GM18499 (cell line): ENCODE measurements around the gene CDH22.

Experiments used
- ATAC-seq: cut with Tn5 transposase; IDR thresholded peaks from one replicate; pipeline ENCODE4 v1.9.1; 2021; ENCODE audit warnings: moderate number of reproducible peaks; ENCODE audit not compliant: insufficient read depth, unreplicated experiment

CDH22 gene

DNA sequence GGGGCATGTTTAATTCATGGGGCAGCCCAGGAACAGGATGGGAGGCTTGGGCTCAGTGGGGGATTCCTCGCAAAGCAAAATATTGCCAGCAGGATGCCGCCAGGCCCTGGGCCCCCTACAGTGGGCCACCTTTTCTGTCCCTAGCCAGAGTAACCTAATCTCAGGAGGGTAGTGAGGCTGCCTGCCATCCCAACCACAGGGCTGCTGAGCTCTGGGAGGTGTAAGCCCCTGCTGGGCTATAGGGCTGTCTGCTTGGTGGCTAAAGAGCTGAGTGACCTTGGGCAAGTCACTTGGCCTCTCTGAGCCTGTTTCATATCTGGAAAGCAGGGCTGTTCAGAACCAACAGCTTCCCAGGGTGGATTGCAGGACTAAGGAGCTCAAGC lies 35.7 kb upstream of the CDH22 start:
- ATAC-seq: no peak

DNA sequence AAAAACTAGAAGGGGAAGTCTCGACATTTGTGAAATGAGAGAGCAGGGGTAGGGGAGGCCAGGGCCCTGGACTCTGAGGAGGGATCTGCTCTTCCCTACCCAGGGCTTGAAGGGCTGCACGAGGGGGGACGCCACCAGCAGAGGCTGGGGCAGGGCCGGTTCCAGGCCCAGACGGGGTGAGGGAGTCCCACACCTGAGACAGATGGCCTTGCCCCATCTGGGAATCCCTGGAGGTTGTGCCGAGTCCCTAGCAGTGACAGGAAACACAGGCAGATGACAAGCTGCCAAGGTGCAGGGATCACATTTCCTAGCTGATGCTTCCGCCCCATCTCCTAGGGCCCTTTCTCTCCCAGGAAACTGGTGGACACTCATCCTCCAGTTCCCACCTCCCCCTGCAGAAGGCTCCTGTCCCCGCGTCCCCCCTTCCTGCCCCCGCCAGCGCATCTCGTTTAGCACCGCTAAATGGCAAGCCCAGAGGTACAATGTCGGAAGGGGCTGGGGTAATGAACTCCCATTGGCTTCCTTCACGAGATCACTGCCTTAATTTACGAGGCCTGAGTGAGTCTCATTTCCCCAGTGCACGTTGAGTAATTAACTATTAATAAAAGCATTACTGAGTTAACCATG lies 35.2 kb upstream of the CDH22 start:
- no peak for ATAC-seq

DNA sequence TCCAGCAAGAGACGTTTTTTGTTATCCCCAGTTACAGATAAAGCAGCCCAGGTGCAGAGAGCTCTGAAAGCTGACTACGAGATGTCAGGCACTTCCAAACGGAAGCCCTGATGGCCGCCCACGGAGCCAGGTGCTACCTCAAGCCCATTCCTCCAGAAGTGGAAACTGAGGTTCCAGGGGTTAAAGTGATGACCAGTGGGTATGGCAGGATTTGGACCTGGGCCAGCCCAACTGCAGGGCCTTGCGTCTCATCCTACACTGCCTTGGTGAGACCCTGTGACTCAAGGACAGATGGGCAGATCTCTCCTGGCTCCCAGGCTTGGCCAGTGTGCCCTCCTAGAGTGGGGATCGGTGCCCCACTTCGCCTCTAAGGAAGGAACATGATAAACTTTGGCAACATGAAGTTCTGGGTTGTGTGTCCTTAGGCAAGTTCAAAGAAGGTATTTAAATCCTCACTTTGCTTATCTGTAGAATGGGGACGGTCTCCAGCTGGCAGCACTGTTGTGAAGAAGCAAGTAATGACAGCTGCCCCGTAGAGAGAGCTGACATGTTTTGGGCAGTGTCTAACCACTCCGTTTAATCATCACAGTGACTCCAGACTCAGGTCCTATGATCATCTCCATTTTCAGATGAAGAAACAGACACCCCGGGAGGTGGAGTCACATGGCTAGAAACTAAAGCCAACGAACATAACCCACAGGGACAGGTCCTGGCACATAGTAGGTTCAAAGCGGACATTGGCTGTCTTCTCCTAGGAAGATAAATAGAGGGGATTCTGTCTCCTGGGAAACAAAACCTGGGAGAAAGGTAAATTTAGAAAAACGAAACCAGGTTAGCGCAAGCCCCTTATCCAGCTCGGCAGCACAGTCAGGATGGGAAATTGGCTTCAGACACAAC lies 34.4 kb upstream of the CDH22 start:
- ATAC-seq: no peak

DNA sequence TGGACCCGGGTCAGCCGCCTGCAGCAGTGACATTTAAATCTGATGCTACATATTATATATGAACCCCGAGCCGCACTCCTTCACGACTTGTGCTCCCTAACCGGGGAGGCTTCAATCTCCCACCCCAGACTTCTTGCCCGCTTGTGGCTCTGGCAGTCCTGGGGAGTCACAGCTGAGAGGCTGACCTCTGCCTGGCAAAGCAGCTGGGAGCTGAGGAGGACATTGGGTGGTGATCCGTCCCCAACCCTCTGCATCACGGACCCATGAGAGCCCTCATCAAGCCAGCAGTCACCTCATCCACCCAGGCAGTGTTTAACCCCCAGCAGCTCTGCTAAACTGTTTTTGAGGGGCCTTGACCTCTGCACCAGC lies 33.7 kb upstream of the CDH22 start:
- no peak for ATAC-seq

DNA sequence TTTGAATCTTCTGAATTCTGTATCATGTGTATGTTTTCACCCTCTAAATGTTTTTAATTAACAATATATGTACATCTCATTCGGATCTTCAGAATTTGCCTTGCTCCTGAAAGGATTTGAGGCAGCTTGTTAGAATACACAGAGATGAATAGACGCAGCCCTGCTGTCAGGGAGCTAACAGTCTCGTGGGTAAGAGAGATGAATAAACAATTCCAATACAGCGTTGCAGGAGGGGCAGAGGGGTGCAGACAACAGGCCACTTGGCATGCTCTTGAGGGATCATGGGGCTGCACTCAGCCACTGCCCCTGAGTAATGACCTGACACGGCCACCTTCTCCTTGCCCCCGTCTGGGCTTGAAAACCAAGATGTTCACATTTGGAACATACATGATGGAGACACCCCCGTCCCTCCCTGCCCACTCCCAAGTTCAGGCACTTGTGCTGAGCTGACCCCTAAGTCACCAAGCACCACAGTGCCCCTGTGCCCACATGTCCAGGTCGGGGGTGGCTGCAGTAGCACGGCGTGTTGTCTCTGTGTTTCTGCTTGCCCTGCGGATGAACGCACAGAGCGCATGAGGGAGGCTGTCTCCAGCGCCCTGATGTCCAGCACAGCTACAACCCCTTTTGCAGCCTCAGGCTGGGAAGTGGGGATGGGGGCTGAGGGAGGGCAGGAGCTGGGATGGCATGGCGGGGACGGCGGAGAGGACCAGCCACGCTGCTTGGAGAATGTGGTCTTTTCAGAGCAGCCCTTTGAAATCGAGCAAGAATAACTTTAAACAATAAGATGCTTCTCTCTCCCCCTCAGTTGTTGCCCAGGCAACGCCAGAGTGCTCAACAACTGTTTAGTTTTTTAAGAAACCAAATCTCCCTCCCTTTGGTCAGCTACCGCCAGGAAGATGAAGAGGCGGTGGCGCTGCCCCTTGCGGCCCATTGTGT lies 33.0 kb upstream of the CDH22 start:
- no peak for ATAC-seq

DNA sequence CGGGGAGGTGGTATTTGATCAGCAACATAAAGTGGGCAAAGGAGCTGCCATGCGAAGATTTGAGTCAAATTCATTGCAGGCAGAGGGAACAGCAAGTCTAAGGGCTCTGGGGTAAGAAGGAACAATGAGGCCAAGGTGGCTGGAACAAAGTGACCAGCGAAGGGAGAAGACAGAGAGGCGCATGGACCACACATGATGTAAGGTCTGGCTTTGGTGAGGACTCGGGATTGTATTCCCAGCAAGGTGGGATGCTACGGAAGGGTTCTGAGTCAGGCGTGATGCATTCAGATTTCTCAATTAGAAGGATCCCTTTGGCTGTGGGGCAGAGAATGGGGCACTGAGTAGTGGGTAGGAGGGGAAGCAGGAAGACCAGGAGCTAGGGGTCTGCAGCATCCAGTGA lies 30.7 kb upstream of the CDH22 start:
- no peak for ATAC-seq

DNA sequence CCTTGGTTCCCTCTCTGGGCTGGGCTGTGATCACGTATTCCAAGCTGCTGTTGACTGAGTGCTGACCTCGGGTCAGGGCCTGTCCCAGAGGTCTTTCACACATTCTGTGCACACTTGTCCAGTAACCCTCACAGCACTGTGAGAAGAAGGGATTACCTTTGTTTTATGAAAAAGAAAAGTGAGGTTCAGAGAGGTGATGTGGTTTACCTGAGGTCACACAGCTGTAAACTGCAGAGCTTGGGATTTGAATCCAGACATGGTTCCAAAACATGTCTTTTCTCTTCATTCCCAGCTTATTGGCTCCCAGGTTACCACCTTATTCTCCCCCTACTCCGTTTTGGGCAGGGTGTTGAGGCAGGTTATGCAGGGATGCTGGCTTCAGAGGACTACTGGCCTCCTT lies 28.4 kb upstream of the CDH22 start:
- ATAC-seq: no peak

DNA sequence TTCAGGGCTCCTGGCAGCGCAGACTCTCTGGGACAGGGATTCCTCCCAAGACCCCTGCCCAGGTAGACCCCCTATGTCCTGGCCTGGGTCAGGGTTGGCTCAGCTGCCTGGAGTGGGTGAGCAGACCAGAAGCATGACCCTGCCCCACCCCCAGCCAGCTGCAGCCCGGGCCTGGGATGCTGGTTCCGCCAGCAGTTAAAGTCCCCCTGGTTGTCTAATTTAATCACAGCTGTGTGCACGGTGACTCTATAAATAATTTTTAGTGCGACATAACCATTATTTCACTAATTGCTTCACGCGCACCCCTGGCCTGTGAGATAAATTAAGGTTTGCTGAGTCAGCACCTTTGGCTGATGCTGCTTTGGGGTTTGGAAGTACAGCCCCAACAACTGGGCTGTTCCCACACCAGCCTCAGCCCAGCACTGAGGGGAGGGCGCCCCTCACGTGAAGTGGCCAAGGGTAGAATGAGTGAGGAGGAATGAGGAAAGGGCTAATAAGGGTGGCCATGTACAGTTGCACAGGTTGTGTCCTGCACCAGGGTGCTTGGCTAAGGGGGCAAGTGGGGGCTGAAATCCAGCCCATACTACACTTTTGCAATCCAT lies 26.1 kb upstream of the CDH22 start:
- ATAC-seq: no peak

DNA sequence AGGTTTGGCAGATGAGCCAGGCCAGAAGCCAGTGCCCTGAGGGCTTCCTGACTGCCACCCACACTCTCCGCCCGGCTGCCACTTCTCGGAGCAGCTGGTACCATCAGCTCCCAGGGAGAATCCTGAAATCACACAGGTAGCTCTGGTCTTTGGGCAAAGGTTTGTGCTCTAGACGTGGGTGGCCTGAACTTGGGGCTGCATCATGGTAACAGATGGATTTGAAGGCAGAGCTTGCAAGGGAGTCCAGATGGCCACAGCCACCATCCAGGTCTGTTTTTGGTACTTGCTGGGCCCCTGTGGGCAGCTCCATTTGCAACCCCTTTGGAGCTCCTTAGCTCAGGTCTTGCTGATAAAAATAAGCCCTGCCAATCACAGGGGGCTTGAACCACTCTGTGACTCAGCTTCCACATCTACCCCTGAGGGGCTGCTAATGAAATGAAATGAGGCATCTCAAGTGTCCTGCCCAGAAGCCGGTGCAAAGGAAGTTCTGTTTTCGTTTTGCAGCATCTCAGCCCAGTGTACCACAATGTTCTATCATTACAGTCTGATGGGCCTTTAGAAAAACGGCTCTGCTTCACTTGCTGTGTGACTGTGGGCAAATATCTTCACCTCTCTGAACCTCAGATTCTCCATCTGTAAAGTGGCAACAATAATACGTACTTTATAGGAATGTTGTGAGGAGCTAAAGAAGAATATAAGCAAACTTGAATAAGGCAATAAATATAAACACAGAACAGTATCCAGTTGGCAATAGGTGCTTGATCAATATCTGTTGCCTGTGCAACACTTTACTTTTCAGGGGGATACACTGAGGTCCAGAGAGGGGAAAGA lies 25.1 kb upstream of the CDH22 start:
- no peak for ATAC-seq

DNA sequence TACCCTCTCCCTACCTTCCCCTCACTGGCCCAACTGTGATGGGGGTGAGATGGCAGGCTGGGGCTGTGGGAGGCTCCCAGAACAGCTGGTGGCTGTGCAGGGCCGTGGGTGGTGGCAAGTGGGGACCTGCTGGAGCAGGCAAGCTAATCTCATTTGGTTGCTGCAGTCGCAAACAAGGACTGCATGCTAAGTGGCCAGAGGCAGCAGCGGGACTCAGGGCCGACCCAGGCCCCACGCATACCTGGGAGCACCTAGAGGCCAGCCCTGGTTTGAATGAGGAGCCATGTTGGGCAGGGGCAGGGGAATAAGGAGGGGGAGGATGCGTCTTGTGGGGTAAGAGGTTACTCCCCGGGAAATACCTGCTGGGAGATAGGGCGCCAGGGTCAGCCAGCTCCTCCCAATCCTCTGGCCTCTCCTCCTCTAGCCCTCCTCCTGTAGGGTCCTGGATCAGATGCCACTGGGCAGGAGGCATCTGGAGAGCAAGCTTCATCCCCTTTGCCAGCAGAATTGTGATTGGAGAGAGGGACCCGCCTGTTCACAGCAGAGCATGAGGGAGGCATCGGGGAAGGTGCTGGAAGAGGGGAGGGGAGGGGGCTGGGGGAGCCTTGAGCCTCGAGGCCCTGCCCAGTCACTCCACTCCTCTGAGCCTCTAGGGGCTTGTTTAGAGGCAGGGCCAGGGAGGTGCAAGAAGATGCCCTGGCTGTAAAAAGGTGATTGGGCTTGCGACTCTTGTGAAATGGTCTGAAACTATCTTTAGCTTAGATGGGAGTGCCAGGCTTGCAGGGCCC lies 24.3 kb upstream of the CDH22 start:
- no peak for ATAC-seq

DNA sequence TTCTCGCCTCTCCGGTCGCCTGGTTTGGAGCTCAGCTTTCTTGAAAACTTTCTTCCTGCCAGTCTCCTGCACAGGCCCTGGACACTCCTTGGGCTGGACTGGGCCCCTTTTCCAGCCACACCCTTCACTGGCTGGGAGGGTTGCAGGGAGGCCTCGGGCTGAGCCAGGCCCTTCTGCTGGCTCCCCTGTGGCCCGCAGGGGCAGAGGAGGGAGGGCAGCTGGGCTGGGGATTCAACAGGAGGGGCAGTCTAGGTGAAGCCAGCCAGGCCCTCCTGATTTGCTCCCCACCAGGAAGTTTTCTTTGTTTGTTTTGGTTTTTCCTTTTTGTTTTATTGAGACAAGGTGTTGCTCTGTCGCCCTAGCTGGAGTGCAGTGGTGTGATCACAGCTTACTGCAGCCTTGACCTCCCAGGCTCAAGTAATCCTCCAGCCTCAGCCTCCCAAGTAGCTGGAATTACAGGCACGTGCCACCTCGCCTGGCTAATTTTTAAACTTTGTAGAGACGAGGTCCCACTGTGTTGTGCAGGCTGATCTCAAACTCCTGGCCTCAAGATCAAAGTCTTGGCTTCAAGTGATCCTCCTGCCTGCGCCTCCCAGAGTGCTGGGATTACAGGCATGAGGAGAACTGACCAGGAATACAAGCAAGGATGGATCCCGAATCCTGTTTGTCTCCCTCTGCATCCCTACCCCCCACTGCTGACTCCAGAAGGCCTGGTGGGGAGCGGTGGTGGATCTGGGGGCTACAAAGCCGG lies 23.5 kb upstream of the CDH22 start:
- no peak for ATAC-seq

DNA sequence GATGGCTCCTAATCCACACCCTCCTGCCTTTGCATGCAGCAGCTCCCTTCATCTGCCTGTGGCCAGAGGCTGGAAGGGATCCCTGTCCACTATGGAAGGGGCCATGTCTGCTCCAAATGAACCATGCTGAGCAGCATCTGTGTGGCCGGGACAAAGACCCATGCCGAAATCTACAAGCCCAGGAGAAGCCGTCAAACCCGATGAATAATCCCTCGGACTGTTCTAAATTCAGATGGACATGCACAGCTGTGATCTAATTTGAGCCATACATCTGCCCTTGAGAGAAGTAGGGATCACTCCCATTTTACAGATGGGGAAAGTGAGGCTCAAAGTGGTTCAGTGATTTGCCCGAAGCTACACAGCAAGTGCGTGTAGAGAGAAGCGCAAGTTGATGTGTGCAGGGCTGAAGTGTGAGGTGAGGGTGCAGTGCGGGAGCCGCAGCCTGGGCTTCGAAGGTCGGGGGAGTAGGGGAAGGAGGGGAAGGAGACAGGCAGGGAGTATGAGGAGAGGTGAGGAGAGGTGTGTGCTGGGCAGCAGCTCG lies 22.6 kb upstream of the CDH22 start:
- ATAC-seq: no peak

DNA sequence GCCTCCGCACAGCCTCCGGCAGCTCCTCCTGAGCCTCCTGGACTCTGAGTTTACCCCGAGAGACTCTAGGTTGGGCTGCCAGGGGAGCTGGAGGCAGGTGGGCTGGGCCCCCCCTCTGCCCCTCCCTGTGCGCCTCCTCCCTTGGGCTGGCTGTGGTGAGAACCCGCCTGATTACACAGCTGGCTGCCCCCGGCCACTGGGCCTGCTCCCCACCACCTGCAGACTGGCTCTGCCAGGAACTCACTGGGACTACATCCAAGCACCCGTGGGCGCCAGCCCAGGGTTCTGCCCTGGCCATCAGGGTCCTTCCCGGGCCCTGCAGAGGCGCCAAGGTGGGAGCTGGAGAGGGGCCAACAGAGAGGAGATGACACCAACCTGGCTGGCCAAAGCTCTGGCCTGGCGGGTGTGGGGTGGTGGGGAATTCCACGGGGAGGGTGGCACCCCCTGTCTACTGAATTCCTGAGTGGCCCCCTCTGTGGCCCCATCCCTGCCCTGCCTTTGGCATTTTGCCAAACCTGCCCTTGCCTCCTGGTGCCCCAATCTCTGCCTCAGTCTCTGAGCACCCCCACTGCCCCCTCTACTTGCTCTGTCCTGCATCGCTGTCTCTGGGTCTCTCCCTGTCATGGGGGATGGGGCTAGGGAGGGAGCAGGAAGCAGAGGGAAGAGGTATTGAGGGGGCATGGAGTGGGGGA lies 21.9 kb upstream of the CDH22 start:
- no peak for ATAC-seq

DNA sequence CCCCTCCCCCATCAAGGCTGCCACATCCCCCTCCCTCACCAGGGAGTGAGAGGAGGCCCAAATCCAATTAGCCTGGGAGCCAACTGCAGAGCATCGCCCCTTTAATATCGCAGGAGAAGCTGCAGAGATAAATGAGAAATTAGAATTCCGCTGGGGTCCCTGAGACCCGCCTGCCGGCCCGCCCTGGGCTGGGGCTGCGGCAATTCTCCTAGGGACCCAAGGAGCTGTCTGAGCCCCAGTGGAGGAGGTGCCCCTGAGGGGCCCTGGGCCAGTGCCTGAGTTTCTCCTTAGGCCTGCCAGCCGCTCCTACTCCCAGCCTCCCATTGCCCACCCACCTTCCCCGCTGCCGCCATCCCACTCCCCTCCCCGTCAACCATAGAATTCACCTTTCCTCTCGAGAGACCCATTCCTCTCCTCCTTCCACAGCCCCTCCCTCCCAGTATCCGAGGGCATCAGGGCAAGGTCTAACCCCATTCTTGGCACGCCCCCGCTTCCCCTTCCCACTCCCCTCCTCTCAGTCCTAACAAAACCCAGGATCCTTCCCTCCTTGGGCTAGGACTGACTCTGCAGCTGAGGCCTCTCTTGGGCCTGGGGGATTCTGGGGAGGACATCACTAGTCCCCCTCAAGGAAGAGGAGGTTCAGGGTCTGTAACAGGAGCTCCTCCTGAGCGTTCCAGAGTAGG lies 20.0 kb upstream of the CDH22 start:
- ATAC-seq: no peak

DNA sequence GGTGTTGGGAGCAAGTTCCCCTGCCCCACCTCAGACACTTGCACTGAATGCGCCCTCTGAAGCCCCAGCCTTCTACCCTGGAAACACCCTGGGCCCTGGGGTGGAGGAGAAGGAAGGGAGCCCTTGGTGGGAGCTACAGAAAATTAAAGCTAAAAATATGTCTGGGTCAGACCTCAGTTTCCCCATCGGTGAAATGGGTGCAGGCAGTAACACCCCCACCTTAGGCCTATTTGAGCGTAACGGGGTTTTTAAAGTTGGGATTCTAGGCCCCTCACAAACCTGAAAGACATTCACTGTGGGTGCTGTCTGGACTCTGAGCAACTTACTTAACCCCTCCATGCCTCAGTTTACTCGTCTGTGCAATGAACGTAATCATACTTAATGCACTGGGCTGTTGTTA lies 19.3 kb upstream of the CDH22 start:
- ATAC-seq: no peak

DNA sequence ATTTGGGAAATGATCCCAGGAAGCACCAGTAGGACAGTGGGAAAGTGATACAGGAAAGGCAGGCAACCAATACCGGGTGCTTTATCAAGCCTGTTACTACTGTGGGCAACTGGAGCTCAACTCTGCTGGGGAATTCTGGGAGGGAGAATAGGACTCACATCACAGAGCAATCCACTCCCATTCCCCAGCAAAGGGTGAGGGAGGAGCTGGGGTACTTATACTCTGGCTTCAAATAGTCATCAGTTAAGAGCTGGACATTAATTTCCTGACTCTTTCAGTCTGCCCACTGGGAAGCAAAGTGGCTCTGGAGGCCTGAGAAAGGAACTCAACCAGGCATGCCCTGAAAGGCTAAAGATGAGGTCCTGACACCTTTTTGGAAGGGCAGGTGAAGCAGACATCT lies 17.5 kb upstream of the CDH22 start:
- no peak for ATAC-seq
